OCI-LY1 (cell line): Measurements from ENCODE around the gene FOS.

ENCODE experiments used
- H2AFZ ChIP-seq: fragments of 200-600 bp; sonication (generic), shearing (Covaris generic); 2 replicates; pipeline ENCODE4 v1.6.0; 2014; ENCODE audit warnings: antibody characterized with exemption, mild to moderate bottlenecking, low read length
- H3F3A ChIP-seq: fragments of 200-600 bp; sonication (generic), shearing (Covaris generic); 2 replicates; pipeline ENCODE4 v1.6.0; 2014; ENCODE audit warnings: mild to moderate bottlenecking, antibody characterized with exemption, low read length, moderate library complexity; ENCODE audit not compliant: insufficient read depth
- H3K27ac ChIP-seq: fragments of 200-600 bp; sonication (generic); 2 replicates; pipeline ENCODE4 v1.5.1; 2014; ENCODE audit warnings: low read length, mixed run types, mild to moderate bottlenecking, low read depth; ENCODE audit not compliant: poor library complexity, severe bottlenecking
- H3K27me3 ChIP-seq: fragments of 200-600 bp; sonication (generic); 2 replicates; pipeline ENCODE4 v1.6.0; 2014; ENCODE audit warnings: antibody characterized with exemption, mild to moderate bottlenecking, low read length, moderate library complexity; ENCODE audit not compliant: insufficient read depth
- H3K36me3 ChIP-seq: fragments of 200-600 bp; sonication (generic); 2 replicates; pipeline ENCODE4 v1.6.1; 2014; ENCODE audit warnings: mild to moderate bottlenecking, antibody characterized with exemption, low read length, moderate library complexity, mixed read lengths; ENCODE audit not compliant: insufficient read depth
- H3K4me1 ChIP-seq: fragments of 200-600 bp; sonication (generic); 2 replicates; pipeline ENCODE4 v1.5.1; 2014; ENCODE audit warnings: mild to moderate bottlenecking, low read length, moderate library complexity; ENCODE audit not compliant: insufficient read depth, severe bottlenecking
- H3K4me2 ChIP-seq: fragments of 200-600 bp; sonication (generic), shearing (Covaris generic); 2 replicates; pipeline ENCODE4 v1.6.1; 2014; ENCODE audit warnings: low read length
- H3K4me3 ChIP-seq: fragments of 200-600 bp; sonication (generic); 2 replicates; pipeline ENCODE4 v1.5.1; 2014; ENCODE audit warnings: low read length, low read depth, mild to moderate bottlenecking, mixed read lengths; ENCODE audit not compliant: poor library complexity, severe bottlenecking
- H3K79me2 ChIP-seq: fragments of 200-600 bp; shearing (Covaris generic); 2 replicates; pipeline ENCODE4 v1.6.1; 2016; ENCODE audit warnings: mixed run types, low read length, mixed read lengths; ENCODE audit not compliant: insufficient read depth
- H3K9ac ChIP-seq: fragments of 200-600 bp; sonication (generic), shearing (Covaris generic); 2 replicates; pipeline ENCODE4 v1.6.1; 2014; ENCODE audit warnings: mild to moderate bottlenecking, low read length, mixed read lengths
- H3K9me2 ChIP-seq: fragments of 200-600 bp; sonication (generic), shearing (Covaris generic); 2 replicates; pipeline ENCODE4 v1.6.1; 2014; ENCODE audit warnings: low read depth, mild to moderate bottlenecking, low read length, mixed read lengths
- H3K9me3 ChIP-seq: fragments of 200-600 bp; shearing (Covaris generic); 2 replicates; pipeline ENCODE4 v1.6.1; 2014; ENCODE audit warnings: low read length, mixed read lengths
- H4K20me1 ChIP-seq: fragments of 200-600 bp; sonication (generic), shearing (Covaris generic); 2 replicates; pipeline ENCODE4 v1.6.0; 2016; ENCODE audit warnings: mild to moderate bottlenecking, low read length; ENCODE audit not compliant: insufficient read depth
- EZH2 ChIP-seq: fragments of 200-600 bp; sonication (generic), shearing (Covaris generic); IDR thresholded peaks from 2 replicates; pipeline ENCODE4 v1.8.0; 2017; ENCODE audit warnings: borderline replicate concordance, mixed run types, mild to moderate bottlenecking, antibody characterized with exemption, low read length, moderate library complexity, mixed read lengths
- TF ChIP-seq, protein P1 (sequence below): fragments of 200-600 bp; sonication (generic), shearing (Covaris generic); IDR thresholded peaks from 2 replicates; pipeline ENCODE4 v1.5.1; 2017; ENCODE audit warnings: mild to moderate bottlenecking, antibody characterized with exemption, low read length, moderate library complexity, mixed read lengths

FOS gene

DNA sequence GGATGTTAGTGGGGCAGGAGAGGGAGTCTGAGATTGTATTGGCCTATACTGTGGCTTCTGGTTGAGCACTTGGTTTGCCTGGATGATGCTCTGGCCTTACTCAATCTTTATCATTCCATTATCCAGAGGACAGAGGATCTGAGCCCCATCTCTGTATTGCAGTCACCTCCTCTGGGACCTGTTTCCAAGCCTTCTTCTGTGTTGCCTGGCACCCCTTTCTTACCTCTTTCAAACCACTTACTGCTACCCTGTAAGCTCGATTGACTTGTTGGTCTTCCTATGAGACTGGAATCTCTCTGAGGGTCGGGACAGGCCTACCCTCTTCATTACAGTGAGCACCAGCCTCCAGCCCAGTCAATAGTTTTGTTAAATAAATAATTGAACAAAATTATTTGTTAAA lies 3.0 kb upstream of the FOS start:
- H3K79me2 ChIP-seq, result no peaks in the 10 kb centered on the region
- H3K27me3 ChIP-seq, result peaks cover 20% of the 10 kb centered on the region
- H3F3A ChIP-seq, result no peaks in the 10 kb centered on the region
- peaks cover 21% of the 10 kb centered on the region for H3K4me1 ChIP-seq
- H2AFZ ChIP-seq, result no peak overlapping the region
- no peak overlapping the region for H3K9ac ChIP-seq
- no peak overlapping the region for H3K4me3 ChIP-seq
- H3K36me3 ChIP-seq, result no peaks in the 10 kb centered on the region
- no peak for TF ChIP-seq EZH2
- TF ChIP-seq, protein P1, sequence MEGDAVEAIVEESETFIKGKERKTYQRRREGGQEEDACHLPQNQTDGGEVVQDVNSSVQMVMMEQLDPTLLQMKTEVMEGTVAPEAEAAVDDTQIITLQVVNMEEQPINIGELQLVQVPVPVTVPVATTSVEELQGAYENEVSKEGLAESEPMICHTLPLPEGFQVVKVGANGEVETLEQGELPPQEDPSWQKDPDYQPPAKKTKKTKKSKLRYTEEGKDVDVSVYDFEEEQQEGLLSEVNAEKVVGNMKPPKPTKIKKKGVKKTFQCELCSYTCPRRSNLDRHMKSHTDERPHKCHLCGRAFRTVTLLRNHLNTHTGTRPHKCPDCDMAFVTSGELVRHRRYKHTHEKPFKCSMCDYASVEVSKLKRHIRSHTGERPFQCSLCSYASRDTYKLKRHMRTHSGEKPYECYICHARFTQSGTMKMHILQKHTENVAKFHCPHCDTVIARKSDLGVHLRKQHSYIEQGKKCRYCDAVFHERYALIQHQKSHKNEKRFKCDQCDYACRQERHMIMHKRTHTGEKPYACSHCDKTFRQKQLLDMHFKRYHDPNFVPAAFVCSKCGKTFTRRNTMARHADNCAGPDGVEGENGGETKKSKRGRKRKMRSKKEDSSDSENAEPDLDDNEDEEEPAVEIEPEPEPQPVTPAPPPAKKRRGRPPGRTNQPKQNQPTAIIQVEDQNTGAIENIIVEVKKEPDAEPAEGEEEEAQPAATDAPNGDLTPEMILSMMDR, result no peak
- H3K4me2 ChIP-seq, result no peak overlapping the region
- no peaks in the 10 kb centered on the region for H3K9me3 ChIP-seq
- no peaks in the 10 kb centered on the region for H3K9me2 ChIP-seq
- no peaks in the 10 kb centered on the region for H4K20me1 ChIP-seq
- no peak overlapping the region for H3K27ac ChIP-seq

- Histone ChIP-seq H3K4me3 (peak overlapping the region; percentile 61), H3K4me1 (peaks cover 21% of the 10 kb centered on the region), H3K79me2 (no peaks in the 10 kb centered on the region), H3K27ac (no peak overlapping the region), H3F3A (no peaks in the 10 kb centered on the region), H3K9me3 (no peaks in the 10 kb centered on the region), H3K9me2 (no peaks in the 10 kb centered on the region), H3K4me2 (peak overlapping the region; percentile 94), H3K27me3 (peaks cover 23% of the 10 kb centered on the region), H4K20me1 (no peaks in the 10 kb centered on the region), H2AFZ (no peak overlapping the region), H3K36me3 (no peaks in the 10 kb centered on the region), H3K9ac (no peak overlapping the region)
- TF ChIP-seq, protein P1, result no peak
- TF ChIP-seq EZH2, result no peak
Observed at GRCh38 chr14:75277008-75277814, 1.4 kb upstream of the FOS start.

DNA sequence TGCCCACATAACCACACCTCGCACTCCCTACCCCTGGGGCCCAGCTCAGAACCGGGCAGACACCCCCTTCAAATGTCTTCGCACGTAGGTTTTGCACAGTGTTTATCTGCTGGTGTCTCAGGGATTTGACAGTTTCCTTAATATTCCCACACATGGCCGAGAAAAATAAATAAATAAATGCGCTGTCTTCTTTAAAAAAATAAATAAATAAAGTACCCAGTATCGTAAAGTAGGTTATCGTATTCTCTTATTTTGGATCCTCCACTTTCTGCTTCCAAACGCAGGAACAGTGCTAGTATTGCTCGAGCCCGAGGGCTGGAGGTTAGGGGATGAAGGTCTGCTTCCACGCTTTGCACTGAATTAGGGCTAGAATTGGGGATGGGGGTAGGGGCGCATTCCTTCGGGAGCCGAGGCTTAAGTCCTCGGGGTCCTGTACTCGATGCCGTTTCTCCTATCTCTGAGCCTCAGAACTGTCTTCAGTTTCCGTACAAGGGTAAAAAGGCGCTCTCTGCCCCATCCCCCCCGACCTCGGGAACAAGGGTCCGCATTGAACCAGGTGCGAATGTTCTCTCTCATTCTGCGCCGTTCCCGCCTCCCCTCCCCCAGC lies 710 bp upstream of the FOS start:
- Histone ChIP-seq H3K4me2 (peak overlapping the region; percentile 94), H3K27ac (no peak overlapping the region), H3K9me2 (no peaks in the 10 kb centered on the region), H3K4me3 (peak overlapping the region; percentile 61), H3K9me3 (no peaks in the 10 kb centered on the region), H3K4me1 (peaks cover 21% of the 10 kb centered on the region), H3K36me3 (no peaks in the 10 kb centered on the region), H3K79me2 (no peaks in the 10 kb centered on the region), H3F3A (no peaks in the 10 kb centered on the region), H3K9ac (peak overlapping the region; percentile 2; the same call in 1 of the 2 replicates), H4K20me1 (no peaks in the 10 kb centered on the region), H3K27me3 (peaks cover 23% of the 10 kb centered on the region), H2AFZ (no peak overlapping the region)
- TF ChIP-seq, protein P1, result no peak
- no peak for TF ChIP-seq EZH2
